HEK293 (cell line): Measurements from ENCODE around the gene CLN3.
A peak's percentile ranks its signal among the peaks of the same experiment; 100 is the strongest.

Source experiments
- KLF16 ChIP-seq: fragments of 450-650 bp; formaldehyde crosslinking; IDR thresholded peaks from 2 replicates; pipeline ENCODE4 v1.5.1; 2017; ENCODE audit warnings: missing biosample characterization, missing genetic modification characterization
- SP7 ChIP-seq: fragments of 450-650 bp; formaldehyde crosslinking; IDR thresholded peaks from 2 replicates; pipeline ENCODE4 v1.5.1; 2016; ENCODE audit warnings: missing biosample characterization, missing genetic modification characterization
- TRIM28 ChIP-seq: IDR thresholded peaks from 2 replicates; pipeline ENCODE4 v1.6.1; 2011; ENCODE audit warnings: low read length, control low read depth, borderline replicate concordance
- YY1 ChIP-seq: fragments of 450-650 bp; formaldehyde crosslinking; IDR thresholded peaks from 2 replicates; pipeline ENCODE4 v1.5.1; 2018; ENCODE audit warnings: missing biosample characterization, missing genetic modification characterization
- ZBTB8A ChIP-seq: fragments of 450-650 bp; formaldehyde crosslinking; IDR thresholded peaks from 2 replicates; pipeline ENCODE4 v1.5.1; 2016; ENCODE audit warnings: missing biosample characterization, missing genetic modification characterization
- ZFHX2 ChIP-seq: fragments of 450-650 bp; formaldehyde crosslinking; conservative IDR thresholded peaks from 2 replicates; pipeline ENCODE4 v1.5.1; 2016; ENCODE audit warnings: missing biosample characterization, missing genetic modification characterization
- ZFP41 ChIP-seq: fragments of 450-650 bp; formaldehyde crosslinking; IDR thresholded peaks from 2 replicates; pipeline ENCODE4 v1.5.1; 2016; ENCODE audit warnings: missing biosample characterization, missing genetic modification characterization, borderline replicate concordance
- ZNF169 ChIP-seq: fragments of 450-650 bp; formaldehyde crosslinking; IDR thresholded peaks from 2 replicates; pipeline ENCODE4 v1.5.1; 2016; ENCODE audit warnings: missing biosample characterization, missing genetic modification characterization
- ZNF202 ChIP-seq: fragments of 450-650 bp; formaldehyde crosslinking; IDR thresholded peaks from 2 replicates; pipeline ENCODE4 v1.5.1; 2016; ENCODE audit warnings: missing biosample characterization, missing genetic modification characterization, borderline replicate concordance
- ZNF239 ChIP-seq: fragments of 450-650 bp; formaldehyde crosslinking; IDR thresholded peaks from 2 replicates; pipeline ENCODE4 v1.5.1; 2016; ENCODE audit warnings: missing biosample characterization, missing genetic modification characterization
- ZNF266 ChIP-seq: fragments of 450-650 bp; formaldehyde crosslinking; IDR thresholded peaks from 2 replicates; pipeline ENCODE4 v1.5.1; 2016; ENCODE audit warnings: missing biosample characterization, missing genetic modification characterization, low read depth
- ZNF324 ChIP-seq: fragments of 450-650 bp; formaldehyde crosslinking; IDR thresholded peaks from 2 replicates; pipeline ENCODE4 v1.5.1; 2016; ENCODE audit warnings: missing biosample characterization, missing genetic modification characterization
- ZNF335 ChIP-seq: fragments of 450-650 bp; formaldehyde crosslinking; conservative IDR thresholded peaks from 2 replicates; pipeline ENCODE4 v1.5.1; 2016; ENCODE audit warnings: missing biosample characterization, missing genetic modification characterization
- ZNF423 ChIP-seq: fragments of 450-650 bp; formaldehyde crosslinking; IDR thresholded peaks from 2 replicates; pipeline ENCODE4 v1.5.1; 2016; ENCODE audit warnings: missing biosample characterization, missing genetic modification characterization
- ZNF610 ChIP-seq: fragments of 450-650 bp; formaldehyde crosslinking; IDR thresholded peaks from 2 replicates; pipeline ENCODE4 v1.5.1; 2016; ENCODE audit warnings: missing biosample characterization, missing genetic modification characterization, borderline replicate concordance
- ZNF677 ChIP-seq: fragments of 450-650 bp; IDR thresholded peaks from 2 replicates; pipeline ENCODE4 v1.5.0; 2018; ENCODE audit warnings: missing biosample characterization, mild to moderate bottlenecking, missing genetic modification characterization, moderate library complexity
- ZNF707 ChIP-seq: fragments of 450-650 bp; formaldehyde crosslinking; IDR thresholded peaks from 2 replicates; pipeline ENCODE4 v1.5.1; 2016; ENCODE audit warnings: missing biosample characterization, missing genetic modification characterization
- ZNF791 ChIP-seq: fragments of 450-650 bp; formaldehyde crosslinking; IDR thresholded peaks from 2 replicates; pipeline ENCODE4 v1.5.1; 2016; ENCODE audit warnings: missing biosample characterization, missing genetic modification characterization
- ZSCAN23 ChIP-seq: fragments of 450-650 bp; formaldehyde crosslinking; IDR thresholded peaks from 2 replicates; pipeline ENCODE4 v1.5.1; 2016; ENCODE audit warnings: missing biosample characterization, missing genetic modification characterization
- TF ChIP-seq, protein P1 (sequence below): fragments of 450-650 bp; formaldehyde crosslinking; IDR thresholded peaks from 2 replicates; pipeline ENCODE4 v1.5.1; 2016; ENCODE audit warnings: missing biosample characterization, missing genetic modification characterization
- TF ChIP-seq, protein P2 (sequence below): fragments of 450-650 bp; formaldehyde crosslinking; IDR thresholded peaks from 2 replicates; pipeline ENCODE4 v1.5.1; 2016; ENCODE audit warnings: missing biosample characterization, missing genetic modification characterization
- TF ChIP-seq, protein P3 (sequence below): fragments of 450-650 bp; formaldehyde crosslinking; IDR thresholded peaks from 2 replicates; pipeline ENCODE4 v1.5.1; 2016; ENCODE audit warnings: missing biosample characterization, missing genetic modification characterization
- TF ChIP-seq, protein P4 (sequence below): fragments of 450-650 bp; formaldehyde crosslinking; IDR thresholded peaks from 2 replicates; pipeline ENCODE4 v1.5.1; 2016; ENCODE audit warnings: missing biosample characterization, missing genetic modification characterization
- TF ChIP-seq, protein P5 (sequence below): fragments of 450-650 bp; formaldehyde crosslinking; IDR thresholded peaks from 2 replicates; pipeline ENCODE4 v1.5.1; 2016; ENCODE audit warnings: missing biosample characterization, missing genetic modification characterization
- TF ChIP-seq, protein P6 (sequence below): fragments of 450-650 bp; formaldehyde crosslinking; IDR thresholded peaks from 2 replicates; pipeline ENCODE4 v1.5.1; 2016; ENCODE audit warnings: missing biosample characterization, missing genetic modification characterization, low read depth
- TF ChIP-seq, protein P7 (sequence below): fragments of 450-650 bp; formaldehyde crosslinking; IDR thresholded peaks from 2 replicates; pipeline ENCODE4 v1.5.1; 2016; ENCODE audit warnings: missing biosample characterization, missing genetic modification characterization
- TF ChIP-seq, protein P8 (sequence below): fragments of 450-650 bp; formaldehyde crosslinking; IDR thresholded peaks from 2 replicates; pipeline ENCODE4 v1.5.1; 2017; ENCODE audit warnings: missing biosample characterization, missing genetic modification characterization

CLN3 gene

DNA sequence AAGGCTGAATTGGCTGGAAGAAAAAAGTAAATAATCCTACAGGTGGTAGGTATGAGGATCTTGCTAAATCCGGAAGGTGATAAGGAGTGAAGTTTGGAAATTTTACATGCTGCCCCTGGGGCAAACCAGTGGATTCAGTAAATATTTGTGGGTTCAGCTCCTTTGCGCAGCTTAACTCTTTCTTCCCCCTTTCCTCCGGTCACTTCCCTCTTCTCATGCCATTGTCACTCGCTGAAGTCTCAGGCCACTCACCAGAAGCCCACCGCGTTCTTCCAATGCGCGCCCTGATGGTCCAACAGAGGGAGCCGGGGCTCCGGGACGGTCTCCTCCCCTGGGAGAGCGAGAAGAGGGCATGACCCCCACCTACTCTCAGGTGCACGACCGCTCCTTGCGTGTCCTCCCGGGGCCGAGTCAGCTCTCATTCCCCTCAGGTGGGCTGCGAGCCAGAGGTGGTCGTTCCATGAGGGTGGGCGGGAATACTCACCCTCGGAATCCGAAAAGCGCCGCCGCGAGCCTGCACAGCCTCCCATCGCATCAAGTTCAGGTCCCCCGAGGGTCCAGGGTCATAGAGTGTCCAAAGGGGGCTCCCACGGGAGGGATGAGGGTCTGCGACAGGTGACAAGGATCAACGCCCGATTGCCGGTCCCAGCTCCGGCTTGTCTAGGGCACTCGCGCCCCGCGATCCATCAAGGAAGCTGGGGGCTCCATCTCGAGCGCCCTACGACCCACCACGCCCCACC lies 474 bp downstream of the CLN3 start (continued):
- TF ChIP-seq, protein P1, sequence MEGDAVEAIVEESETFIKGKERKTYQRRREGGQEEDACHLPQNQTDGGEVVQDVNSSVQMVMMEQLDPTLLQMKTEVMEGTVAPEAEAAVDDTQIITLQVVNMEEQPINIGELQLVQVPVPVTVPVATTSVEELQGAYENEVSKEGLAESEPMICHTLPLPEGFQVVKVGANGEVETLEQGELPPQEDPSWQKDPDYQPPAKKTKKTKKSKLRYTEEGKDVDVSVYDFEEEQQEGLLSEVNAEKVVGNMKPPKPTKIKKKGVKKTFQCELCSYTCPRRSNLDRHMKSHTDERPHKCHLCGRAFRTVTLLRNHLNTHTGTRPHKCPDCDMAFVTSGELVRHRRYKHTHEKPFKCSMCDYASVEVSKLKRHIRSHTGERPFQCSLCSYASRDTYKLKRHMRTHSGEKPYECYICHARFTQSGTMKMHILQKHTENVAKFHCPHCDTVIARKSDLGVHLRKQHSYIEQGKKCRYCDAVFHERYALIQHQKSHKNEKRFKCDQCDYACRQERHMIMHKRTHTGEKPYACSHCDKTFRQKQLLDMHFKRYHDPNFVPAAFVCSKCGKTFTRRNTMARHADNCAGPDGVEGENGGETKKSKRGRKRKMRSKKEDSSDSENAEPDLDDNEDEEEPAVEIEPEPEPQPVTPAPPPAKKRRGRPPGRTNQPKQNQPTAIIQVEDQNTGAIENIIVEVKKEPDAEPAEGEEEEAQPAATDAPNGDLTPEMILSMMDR (tag by site-specific recombination) = peak; percentile 59; the same call in 1 of the 2 replicates
- TF ChIP-seq, protein P2, sequence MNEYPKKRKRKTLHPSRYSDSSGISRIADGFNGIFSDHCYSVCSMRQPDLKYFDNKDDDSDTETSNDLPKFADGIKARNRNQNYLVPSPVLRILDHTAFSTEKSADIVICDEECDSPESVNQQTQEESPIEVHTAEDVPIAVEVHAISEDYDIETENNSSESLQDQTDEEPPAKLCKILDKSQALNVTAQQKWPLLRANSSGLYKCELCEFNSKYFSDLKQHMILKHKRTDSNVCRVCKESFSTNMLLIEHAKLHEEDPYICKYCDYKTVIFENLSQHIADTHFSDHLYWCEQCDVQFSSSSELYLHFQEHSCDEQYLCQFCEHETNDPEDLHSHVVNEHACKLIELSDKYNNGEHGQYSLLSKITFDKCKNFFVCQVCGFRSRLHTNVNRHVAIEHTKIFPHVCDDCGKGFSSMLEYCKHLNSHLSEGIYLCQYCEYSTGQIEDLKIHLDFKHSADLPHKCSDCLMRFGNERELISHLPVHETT = no peak
- TF ChIP-seq TRIM28 (no peak), YY1 (tag by site-specific recombination) (no peak), ZNF423 (tag by site-specific recombination) (peak; percentile 18; the same call in 1 of the 2 replicates), KLF16 (tag by site-specific recombination) (no peak), ZNF239 (tag by site-specific recombination) (no peak), SP7 (no peak), ZNF335 (tag by site-specific recombination) (0 out of 2 replicates have a peak, but pooled peaks have one; percentile 59), ZNF202 (tag by site-specific recombination) (no peak), ZSCAN23 (no peak), ZFHX2 (tag by site-specific recombination) (no peak), ZFP41 (tag by site-specific recombination) (no peak), ZNF707 (no peak), ZNF791 (tag by site-specific recombination) (no peak), ZNF677 (tag by site-specific recombination) (no peak), ZBTB8A (tag by site-specific recombination) (no peak), ZNF169 (tag by site-specific recombination) (no peak), ZNF610 (no peak), ZNF266 (tag by site-specific recombination) (no peak), ZNF324 (no peak)
- TF ChIP-seq, protein P3, sequence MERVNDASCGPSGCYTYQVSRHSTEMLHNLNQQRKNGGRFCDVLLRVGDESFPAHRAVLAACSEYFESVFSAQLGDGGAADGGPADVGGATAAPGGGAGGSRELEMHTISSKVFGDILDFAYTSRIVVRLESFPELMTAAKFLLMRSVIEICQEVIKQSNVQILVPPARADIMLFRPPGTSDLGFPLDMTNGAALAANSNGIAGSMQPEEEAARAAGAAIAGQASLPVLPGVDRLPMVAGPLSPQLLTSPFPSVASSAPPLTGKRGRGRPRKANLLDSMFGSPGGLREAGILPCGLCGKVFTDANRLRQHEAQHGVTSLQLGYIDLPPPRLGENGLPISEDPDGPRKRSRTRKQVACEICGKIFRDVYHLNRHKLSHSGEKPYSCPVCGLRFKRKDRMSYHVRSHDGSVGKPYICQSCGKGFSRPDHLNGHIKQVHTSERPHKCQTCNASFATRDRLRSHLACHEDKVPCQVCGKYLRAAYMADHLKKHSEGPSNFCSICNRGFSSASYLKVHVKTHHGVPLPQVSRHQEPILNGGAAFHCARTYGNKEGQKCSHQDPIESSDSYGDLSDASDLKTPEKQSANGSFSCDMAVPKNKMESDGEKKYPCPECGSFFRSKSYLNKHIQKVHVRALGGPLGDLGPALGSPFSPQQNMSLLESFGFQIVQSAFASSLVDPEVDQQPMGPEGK (tag by site-specific recombination) = no peak
- TF ChIP-seq, protein P4, sequence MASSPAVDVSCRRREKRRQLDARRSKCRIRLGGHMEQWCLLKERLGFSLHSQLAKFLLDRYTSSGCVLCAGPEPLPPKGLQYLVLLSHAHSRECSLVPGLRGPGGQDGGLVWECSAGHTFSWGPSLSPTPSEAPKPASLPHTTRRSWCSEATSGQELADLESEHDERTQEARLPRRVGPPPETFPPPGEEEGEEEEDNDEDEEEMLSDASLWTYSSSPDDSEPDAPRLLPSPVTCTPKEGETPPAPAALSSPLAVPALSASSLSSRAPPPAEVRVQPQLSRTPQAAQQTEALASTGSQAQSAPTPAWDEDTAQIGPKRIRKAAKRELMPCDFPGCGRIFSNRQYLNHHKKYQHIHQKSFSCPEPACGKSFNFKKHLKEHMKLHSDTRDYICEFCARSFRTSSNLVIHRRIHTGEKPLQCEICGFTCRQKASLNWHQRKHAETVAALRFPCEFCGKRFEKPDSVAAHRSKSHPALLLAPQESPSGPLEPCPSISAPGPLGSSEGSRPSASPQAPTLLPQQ (tag by site-specific recombination) = no peak
- TF ChIP-seq, protein P5, sequence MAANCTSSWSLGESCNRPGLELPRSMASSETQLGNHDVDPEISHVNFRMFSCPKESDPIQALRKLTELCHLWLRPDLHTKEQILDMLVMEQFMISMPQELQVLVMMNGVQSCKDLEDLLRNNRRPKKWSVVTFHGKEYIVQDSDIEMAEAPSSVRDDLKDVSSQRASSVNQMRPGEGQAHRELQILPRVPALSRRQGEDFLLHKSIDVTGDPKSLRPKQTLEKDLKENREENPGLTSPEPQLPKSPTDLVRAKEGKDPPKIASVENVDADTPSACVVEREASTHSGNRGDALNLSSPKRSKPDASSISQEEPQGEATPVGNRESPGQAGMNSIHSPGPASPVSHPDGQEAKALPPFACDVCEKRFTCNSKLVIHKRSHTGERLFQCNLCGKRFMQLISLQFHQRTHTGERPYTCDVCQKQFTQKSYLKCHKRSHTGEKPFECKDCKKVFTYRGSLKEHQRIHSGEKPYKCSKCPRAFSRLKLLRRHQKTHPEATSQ = no peak
- TF ChIP-seq, protein P6, sequence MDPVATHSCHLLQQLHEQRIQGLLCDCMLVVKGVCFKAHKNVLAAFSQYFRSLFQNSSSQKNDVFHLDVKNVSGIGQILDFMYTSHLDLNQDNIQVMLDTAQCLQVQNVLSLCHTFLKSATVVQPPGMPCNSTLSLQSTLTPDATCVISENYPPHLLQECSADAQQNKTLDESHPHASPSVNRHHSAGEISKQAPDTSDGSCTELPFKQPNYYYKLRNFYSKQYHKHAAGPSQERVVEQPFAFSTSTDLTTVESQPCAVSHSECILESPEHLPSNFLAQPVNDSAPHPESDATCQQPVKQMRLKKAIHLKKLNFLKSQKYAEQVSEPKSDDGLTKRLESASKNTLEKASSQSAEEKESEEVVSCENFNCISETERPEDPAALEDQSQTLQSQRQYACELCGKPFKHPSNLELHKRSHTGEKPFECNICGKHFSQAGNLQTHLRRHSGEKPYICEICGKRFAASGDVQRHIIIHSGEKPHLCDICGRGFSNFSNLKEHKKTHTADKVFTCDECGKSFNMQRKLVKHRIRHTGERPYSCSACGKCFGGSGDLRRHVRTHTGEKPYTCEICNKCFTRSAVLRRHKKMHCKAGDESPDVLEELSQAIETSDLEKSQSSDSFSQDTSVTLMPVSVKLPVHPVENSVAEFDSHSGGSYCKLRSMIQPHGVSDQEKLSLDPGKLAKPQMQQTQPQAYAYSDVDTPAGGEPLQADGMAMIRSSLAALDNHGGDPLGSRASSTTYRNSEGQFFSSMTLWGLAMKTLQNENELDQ (tag by site-specific recombination) = no peak
- TF ChIP-seq, protein P7, sequence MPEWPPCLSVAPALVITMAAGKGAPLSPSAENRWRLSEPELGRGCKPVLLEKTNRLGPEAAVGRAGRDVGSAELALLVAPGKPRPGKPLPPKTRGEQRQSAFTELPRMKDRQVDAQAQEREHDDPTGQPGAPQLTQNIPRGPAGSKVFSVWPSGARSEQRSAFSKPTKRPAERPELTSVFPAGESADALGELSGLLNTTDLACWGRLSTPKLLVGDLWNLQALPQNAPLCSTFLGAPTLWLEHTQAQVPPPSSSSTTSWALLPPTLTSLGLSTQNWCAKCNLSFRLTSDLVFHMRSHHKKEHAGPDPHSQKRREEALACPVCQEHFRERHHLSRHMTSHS = no peak
- TF ChIP-seq, protein P8, sequence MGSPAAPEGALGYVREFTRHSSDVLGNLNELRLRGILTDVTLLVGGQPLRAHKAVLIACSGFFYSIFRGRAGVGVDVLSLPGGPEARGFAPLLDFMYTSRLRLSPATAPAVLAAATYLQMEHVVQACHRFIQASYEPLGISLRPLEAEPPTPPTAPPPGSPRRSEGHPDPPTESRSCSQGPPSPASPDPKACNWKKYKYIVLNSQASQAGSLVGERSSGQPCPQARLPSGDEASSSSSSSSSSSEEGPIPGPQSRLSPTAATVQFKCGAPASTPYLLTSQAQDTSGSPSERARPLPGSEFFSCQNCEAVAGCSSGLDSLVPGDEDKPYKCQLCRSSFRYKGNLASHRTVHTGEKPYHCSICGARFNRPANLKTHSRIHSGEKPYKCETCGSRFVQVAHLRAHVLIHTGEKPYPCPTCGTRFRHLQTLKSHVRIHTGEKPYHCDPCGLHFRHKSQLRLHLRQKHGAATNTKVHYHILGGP (tag by site-specific recombination) = no peak
